ENCODE results near the gene PILRB.

GRCh38 chr7:100372694-100373093 lies 14.8 kb downstream of the PILRB start:
- TF ChIP-seq POLR2A (IDR thresholded peaks at IDR 0.05; ENCODE audit: low read depth, low read length): no peak
- TF ChIP-seq TAF1 (IDR thresholded peaks at IDR 0.05; ENCODE audit: borderline replicate concordance, low read depth, low read length): no peak
- no peak for TF ChIP-seq POLR2AphosphoS5 (IDR thresholded peaks at IDR 0.05; ENCODE audit: low read depth, low read length)

All from GM12892 (cell line).